Endothelial cell of umbilical vein (primary cell): ENCODE results near the gene WDTC1. TPM values are rescaled to one million over a fixed set of nuclear protein-coding genes. Genes with fewer than 3 reads are reported as not detected.

Experiments
- BruUV-seq: library from RNA; stranded (reverse); fragments of 400-500 nt; replicated peaks from 2 replicates; lab custom pipeline; 2021; lab: Mats Ljungman, UMichigan
- CTCF ChIA-PET: fragments of 300-600, 350-600 bp; sonication (Branson Sonifier 250); formaldehyde crosslinking; loops from one replicate; lab custom pipeline; 2021; ENCODE audit warnings: antibody characterized with exemption, inconsistent platforms; lab: Charles Lee
- POLR2A ChIA-PET: fragments of 300-600, 350-600 bp; sonication (Branson Sonifier 250); formaldehyde crosslinking; loops from one replicate; lab custom pipeline; 2021; ENCODE audit warnings: antibody characterized with exemption, inconsistent platforms; lab: Charles Lee
- DNase-seq: peaks from one replicate; pipeline ENCODE4 v3.0.0-alpha.2; 2011; ENCODE audit warnings: low read depth, low spot score
- FAIRE-seq: peaks from 2 replicates; lab custom pipeline; 2011; peaks lifted over from hg19 to GRCh38; lab: Jason Lieb, UNC
- H2AFZ ChIP-seq: 2 replicates; pipeline ENCODE4 v1.6.0; 2012; ENCODE audit warnings: low read depth, low read length, control low read depth, inconsistent platforms
- H3K27ac ChIP-seq: 2 replicates; pipeline ENCODE4 v1.5.1; 2011; ENCODE audit warnings: low read depth, mild to moderate bottlenecking, control low read depth, low read length, moderate library complexity; ENCODE audit not compliant: insufficient read depth
- H3K27me3 ChIP-seq, 2 experiments: 2 replicates each; pipeline versions ENCODE4 v1.6.0 to v1.6.1; 2011; ENCODE audit warnings: low read length in 2 of 2, mixed read lengths in 1 of 2; ENCODE audit not compliant: control insufficient read depth in 2 of 2, insufficient read depth in 2 of 2
- H3K36me3 ChIP-seq, 2 experiments: 2 replicates in 1 of 2; 3 replicates in 1 of 2; pipeline ENCODE4 v1.5.1; 2011; ENCODE audit warnings: low read length in 2 of 2, mild to moderate bottlenecking in 1 of 2, moderate library complexity in 1 of 2; ENCODE audit not compliant: control insufficient read depth in 2 of 2, insufficient read depth in 2 of 2; ENCODE audit errors: extremely low read depth in 1 of 2
- H3K4me1 ChIP-seq: 3 replicates; pipeline ENCODE4 v1.5.1; 2011; ENCODE audit warnings: mild to moderate bottlenecking, low read length; ENCODE audit not compliant: control insufficient read depth, insufficient read depth; ENCODE audit errors: extremely low read depth
- H3K4me2 ChIP-seq: 2 replicates; pipeline ENCODE4 v1.6.1; 2011; ENCODE audit warnings: low read length, control low read depth, mixed read lengths; ENCODE audit not compliant: insufficient read depth
- H3K4me3 ChIP-seq, 3 experiments: fragments of 200-600 bp in 1 of 3; sonication (generic), shearing (Covaris generic) in 1 of 3; replicated peaks in 1 of 3; 2 replicates each; pipeline ENCODE4 v1.5.1; 2011 to 2016; ENCODE audit warnings: control low read depth in 3 of 3, low read length in 3 of 3, mild to moderate bottlenecking in 2 of 3, inconsistent platforms in 1 of 3, low read depth in 1 of 3, moderate library complexity in 1 of 3; ENCODE audit not compliant: insufficient read depth in 1 of 3
- H3K79me2 ChIP-seq: 2 replicates; pipeline ENCODE4 v1.6.0; 2012; ENCODE audit warnings: low read length, inconsistent platforms; ENCODE audit not compliant: control insufficient read depth, insufficient read depth
- H3K9ac ChIP-seq: replicated peaks from 2 replicates; pipeline ENCODE3; 2011; ENCODE audit warnings: low read length, control low read depth; ENCODE audit not compliant: insufficient read depth; ENCODE audit errors: extremely low read depth
- H3K9me1 ChIP-seq: replicated peaks from 3 replicates; pipeline ENCODE4 v1.6.0; 2011; ENCODE audit warnings: mild to moderate bottlenecking, low read length; ENCODE audit not compliant: control insufficient read depth, insufficient read depth; ENCODE audit errors: extremely low read depth
- H3K9me3 ChIP-seq: replicated peaks from 2 replicates; pipeline ENCODE4 v1.5.1; 2012; ENCODE audit warnings: low read length, inconsistent platforms; ENCODE audit not compliant: control insufficient read depth, insufficient read depth
- H4K20me1 ChIP-seq: replicated peaks from 2 replicates; pipeline ENCODE3; 2011; ENCODE audit warnings: mild to moderate bottlenecking, low read length; ENCODE audit not compliant: control insufficient read depth, insufficient read depth; ENCODE audit errors: extremely low read depth
- EZH2 ChIP-seq: IDR thresholded peaks from 2 replicates; pipeline ENCODE4 v1.6.1; 2012; ENCODE audit warnings: borderline replicate concordance, low read depth, mild to moderate bottlenecking, moderate library complexity, low read length, inconsistent platforms; ENCODE audit not compliant: severe bottlenecking
- FOS ChIP-seq: IDR thresholded peaks from 2 replicates; pipeline ENCODE4 v1.6.1; 2011; ENCODE audit warnings: mild to moderate bottlenecking, low read length, moderate library complexity, borderline replicate concordance; ENCODE audit not compliant: insufficient read depth
- GATA2 ChIP-seq: IDR thresholded peaks from 2 replicates; pipeline ENCODE4 v1.7.0; 2011; ENCODE audit warnings: low read depth, mild to moderate bottlenecking, moderate library complexity, mixed read lengths, low read length; ENCODE audit not compliant: insufficient read length, insufficient read depth
- JUN ChIP-seq: IDR thresholded peaks from 2 replicates; pipeline ENCODE4 v1.6.1; 2011; ENCODE audit warnings: borderline replicate concordance, low read depth; ENCODE audit not compliant: insufficient read length, insufficient read depth
- MYC ChIP-seq: IDR thresholded peaks from one replicate; pipeline ENCODE4 v1.6.1; 2011; ENCODE audit warnings: mild to moderate bottlenecking, low read depth, low read length
- POLR2A ChIP-seq: IDR thresholded peaks from 2 replicates; pipeline ENCODE4 v1.6.1; 2012; ENCODE audit warnings: low read depth, mild to moderate bottlenecking, control low read depth, low read length
- POLR2AphosphoS5 ChIP-seq: IDR thresholded peaks from 2 replicates; pipeline ENCODE4 v1.6.1; 2012; ENCODE audit warnings: low read depth, mild to moderate bottlenecking, control low read depth, low read length, moderate library complexity; ENCODE audit not compliant: insufficient read depth
- dilution Hi-C: fragments of 300-500 bp; cut with MboI; formaldehyde crosslinking; loops from one replicate; pipeline ENCODE4 v1.15.0; 2019; ENCODE audit warnings: low sequenced_read_pairs; ENCODE audit not compliant: extremely low pct_ligation_motif_present
- intact Hi-C: fragments of 100-400 bp; cut with micrococcal nuclease; formaldehyde crosslinking; loops from one replicate; pipeline ENCODE4 v1.10.0; 2022
- polyA plus RNA-seq, 4 experiments: library from polyadenylated mRNA; depleted of rRNA in 3 of 4; stranded (reverse) in 3 of 4; unstranded in 1 of 4; fragments of >200 nt; gene quantifications; 2 replicates each; pipeline versions ENCODE4 v1.2.1 to v1.2.3, GENCODE V29; 2011 to 2012; ENCODE audit warnings: missing spikeins in 1 of 4
- total RNA-seq: library from RNA; stranded (reverse); gene quantifications from 2 replicates; pipeline ENCODE4 v1.2.3, GENCODE V29; 2021
- TF ChIP-seq, protein P1 (sequence below): IDR thresholded peaks from 2 replicates; pipeline ENCODE4 v1.6.1; 2011; ENCODE audit not compliant: insufficient read depth, insufficient read length
- TF ChIP-seq, protein P2 (sequence below), 2 donors: IDR thresholded peaks; 1 replicate in 1 of 2; 2 replicates in 1 of 2; pipeline ENCODE4 v1.5.1; 2011; ENCODE audit warnings: low read length in 2 of 2, mild to moderate bottlenecking in 2 of 2, moderate library complexity in 2 of 2, control low read depth in 1 of 2, inconsistent platforms in 1 of 2, low read depth in 1 of 2; ENCODE audit not compliant: insufficient read depth in 1 of 2; ENCODE audit errors: extremely low read depth in 1 of 2

Gene WDTC1
- total and polyA plus RNA-seq, 2 donors (not counting 3 experiments of a cell fraction or from before 2014, with no cell fraction given): 15.4 to 27.6 TPM

GRCh38 chr1:27345272-27345671 is 110.8 kb downstream of the WDTC1 start:
- H3K27me3 ChIP-seq: peaks cover 0 to 2% of the 10 kb centered on the region in 2 experiments
- H3K36me3 ChIP-seq: no peaks in the 10 kb centered on the region
- POLR2A ChIA-PET: interaction anchor here (0.6 to 0.7 kb wide), 2 partner anchors 20 to 23 kb away, joined by 3 to 6 read pairs; no protein-coding TSS in a partner anchor

More at GRCh38 chr1:27345272-27345671, 110.8 kb downstream of the WDTC1 start:
- intact Hi-C loops (no loop called here), dilution Hi-C loops (no loop called here)
- no peak for FAIRE-seq
- DNase-seq: no peak
- Histone ChIP-seq H3K9me1 (no peaks in the 10 kb centered on the region), H3K27ac (no peak overlapping the region), H3K9me3 (no peaks in the 10 kb centered on the region), H2AFZ (no peak overlapping the region), H4K20me1 (no peaks in the 10 kb centered on the region), H3K4me2 (no peak overlapping the region), H3K4me1 (peaks cover 7% of the 10 kb centered on the region), H3K9ac (no peak overlapping the region), H3K4me3 (no peak overlapping the region), H3K79me2 (no peaks in the 10 kb centered on the region)
- TF ChIP-seq FOS: no peak
- TF ChIP-seq MYC: no peak
- TF ChIP-seq GATA2: no peak
- TF ChIP-seq, protein P1, sequence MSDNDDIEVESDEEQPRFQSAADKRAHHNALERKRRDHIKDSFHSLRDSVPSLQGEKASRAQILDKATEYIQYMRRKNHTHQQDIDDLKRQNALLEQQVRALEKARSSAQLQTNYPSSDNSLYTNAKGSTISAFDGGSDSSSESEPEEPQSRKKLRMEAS: no peak
- TF ChIP-seq POLR2A: no peak
- no peak for TF ChIP-seq POLR2AphosphoS5
- TF ChIP-seq EZH2: no peak
- TF ChIP-seq, protein P2, sequence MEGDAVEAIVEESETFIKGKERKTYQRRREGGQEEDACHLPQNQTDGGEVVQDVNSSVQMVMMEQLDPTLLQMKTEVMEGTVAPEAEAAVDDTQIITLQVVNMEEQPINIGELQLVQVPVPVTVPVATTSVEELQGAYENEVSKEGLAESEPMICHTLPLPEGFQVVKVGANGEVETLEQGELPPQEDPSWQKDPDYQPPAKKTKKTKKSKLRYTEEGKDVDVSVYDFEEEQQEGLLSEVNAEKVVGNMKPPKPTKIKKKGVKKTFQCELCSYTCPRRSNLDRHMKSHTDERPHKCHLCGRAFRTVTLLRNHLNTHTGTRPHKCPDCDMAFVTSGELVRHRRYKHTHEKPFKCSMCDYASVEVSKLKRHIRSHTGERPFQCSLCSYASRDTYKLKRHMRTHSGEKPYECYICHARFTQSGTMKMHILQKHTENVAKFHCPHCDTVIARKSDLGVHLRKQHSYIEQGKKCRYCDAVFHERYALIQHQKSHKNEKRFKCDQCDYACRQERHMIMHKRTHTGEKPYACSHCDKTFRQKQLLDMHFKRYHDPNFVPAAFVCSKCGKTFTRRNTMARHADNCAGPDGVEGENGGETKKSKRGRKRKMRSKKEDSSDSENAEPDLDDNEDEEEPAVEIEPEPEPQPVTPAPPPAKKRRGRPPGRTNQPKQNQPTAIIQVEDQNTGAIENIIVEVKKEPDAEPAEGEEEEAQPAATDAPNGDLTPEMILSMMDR (IDR thresholded peaks at IDR 0.05; ENCODE audit: extremely low read depth in 1 of 2, insufficient read depth in 1 of 2, low read depth in 1 of 2, low read length in 2 of 2): no peak
- no peak for TF ChIP-seq JUN
- BruUV-seq: no TSS peak
- CTCF ChIA-PET: interaction anchor here (0.9 to 3.0 kb wide), 5 partner anchors 12 to 50 kb away, joined by 3 to 22 read pairs (median 5); no protein-coding TSS in a partner anchor
